Measurements from ENCODE around the gene NPPA. TPM values are rescaled to one million over a fixed set of nuclear protein-coding genes. Genes with fewer than 3 reads are reported as not detected.

NPPA gene
- total and polyA plus RNA-seq, 10 of the 15 experiments (the other 5 are each of a cell fraction or from before 2014, with no cell fraction given) = 0.31 to 0.39 TPM; not detected in 8

DNA sequence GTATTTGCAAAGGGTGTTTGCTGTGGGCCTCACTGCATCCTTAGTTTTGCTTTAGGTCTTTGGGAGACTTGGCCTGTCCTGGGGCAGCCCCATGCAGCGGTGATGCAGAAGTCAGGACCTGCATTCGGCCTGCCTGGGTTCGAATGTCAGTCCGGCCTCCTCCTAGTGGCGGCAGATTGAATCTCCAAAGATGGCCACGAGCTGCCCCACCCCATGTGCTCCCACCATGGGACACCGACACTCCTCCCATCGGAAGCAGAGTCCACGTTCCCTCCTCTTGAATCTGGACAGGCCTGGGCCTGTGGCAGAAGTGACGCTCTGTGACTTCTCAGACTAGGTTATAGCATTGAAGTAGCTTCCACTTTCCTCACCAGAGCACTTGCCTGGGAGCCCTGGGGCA is 27.5 kb upstream of the NPPA start:
- no peak overlapping the region for H3K9ac ChIP-seq (ENCODE audit: control insufficient read depth, insufficient read depth, low read length)
- no peak overlapping the region for H3K4me2 ChIP-seq (ENCODE audit: control insufficient read depth, insufficient read depth)
- H3K4me1 ChIP-seq (ENCODE audit: control insufficient read depth, insufficient read depth, low read length) = no peaks in the 10 kb centered on the region
- ChIA-PET CTCF (no interaction called here), SMC1A (ENCODE audit: uncharacterized antibody, unreplicated experiment) (no interaction called here), RAD21 (ENCODE audit: unreplicated experiment) (no interaction called here), POLR2A (no interaction called here)
- TF ChIP-seq ZNF24 (IDR thresholded peaks at IDR 0.05) (no peak), ZNF217 (IDR thresholded peaks at IDR 0.05) (no peak), PAX5 (IDR thresholded peaks at IDR 0.05; ENCODE audit: borderline replicate concordance, low read depth, low read length) (no peak), JUND (IDR thresholded peaks at IDR 0.05; ENCODE audit: low read depth, low read length) (no peak), NBN (IDR thresholded peaks at IDR 0.05) (no peak), STAT3 (IDR thresholded peaks at IDR 0.05; ENCODE audit: low read depth, low read length) (no peak), RAD21 (IDR thresholded peaks at IDR 0.05; ENCODE audit: insufficient read depth, low read depth, low read length) (no peak), BHLHE40 (IDR thresholded peaks at IDR 0.05; ENCODE audit: borderline replicate concordance in 1 of 2, low read depth in 2 of 2, low read length in 1 of 2) (no peak), POLR2AphosphoS5 (IDR thresholded peaks at IDR 0.05; ENCODE audit: low read length) (no peak), RB1 (IDR thresholded peaks at IDR 0.05; ENCODE audit: borderline replicate concordance) (no peak), REST (IDR thresholded peaks at IDR 0.05; ENCODE audit: low read depth, low read length) (no peak), LARP7 (IDR thresholded peaks at IDR 0.05) (no peak), RCOR1 (conservative IDR thresholded peaks at IDR 0.05; ENCODE audit: low read depth, low read length) (no peak)
- TF ChIP-seq, protein P1, sequence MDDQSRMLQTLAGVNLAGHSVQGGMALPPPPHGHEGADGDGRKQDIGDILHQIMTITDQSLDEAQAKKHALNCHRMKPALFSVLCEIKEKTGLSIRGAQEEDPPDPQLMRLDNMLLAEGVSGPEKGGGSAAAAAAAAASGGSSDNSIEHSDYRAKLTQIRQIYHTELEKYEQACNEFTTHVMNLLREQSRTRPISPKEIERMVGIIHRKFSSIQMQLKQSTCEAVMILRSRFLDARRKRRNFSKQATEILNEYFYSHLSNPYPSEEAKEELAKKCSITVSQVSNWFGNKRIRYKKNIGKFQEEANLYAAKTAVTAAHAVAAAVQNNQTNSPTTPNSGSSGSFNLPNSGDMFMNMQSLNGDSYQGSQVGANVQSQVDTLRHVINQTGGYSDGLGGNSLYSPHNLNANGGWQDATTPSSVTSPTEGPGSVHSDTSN (IDR thresholded peaks at IDR 0.05; ENCODE audit: insufficient replicate concordance, low read depth, low read length) = no peak
- TF ChIP-seq, protein P2, sequence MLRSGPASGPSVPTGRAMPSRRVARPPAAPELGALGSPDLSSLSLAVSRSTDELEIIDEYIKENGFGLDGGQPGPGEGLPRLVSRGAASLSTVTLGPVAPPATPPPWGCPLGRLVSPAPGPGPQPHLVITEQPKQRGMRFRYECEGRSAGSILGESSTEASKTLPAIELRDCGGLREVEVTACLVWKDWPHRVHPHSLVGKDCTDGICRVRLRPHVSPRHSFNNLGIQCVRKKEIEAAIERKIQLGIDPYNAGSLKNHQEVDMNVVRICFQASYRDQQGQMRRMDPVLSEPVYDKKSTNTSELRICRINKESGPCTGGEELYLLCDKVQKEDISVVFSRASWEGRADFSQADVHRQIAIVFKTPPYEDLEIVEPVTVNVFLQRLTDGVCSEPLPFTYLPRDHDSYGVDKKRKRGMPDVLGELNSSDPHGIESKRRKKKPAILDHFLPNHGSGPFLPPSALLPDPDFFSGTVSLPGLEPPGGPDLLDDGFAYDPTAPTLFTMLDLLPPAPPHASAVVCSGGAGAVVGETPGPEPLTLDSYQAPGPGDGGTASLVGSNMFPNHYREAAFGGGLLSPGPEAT (IDR thresholded peaks at IDR 0.05; ENCODE audit: low read depth) = no peak
- no peak overlapping the region for H3K27ac ChIP-seq (ENCODE audit: control insufficient read depth, insufficient read depth)
- H3K36me3 ChIP-seq (ENCODE audit: control insufficient read depth in 2 of 2, insufficient read depth in 2 of 2, low read length in 1 of 2) = no peaks in the 10 kb centered on the region
- ATAC-seq (no peak), DNase-seq (ENCODE audit: low read depth, low spot score) (no peak), FAIRE-seq (no peak)
- H3K4me3 ChIP-seq = no peak overlapping the region
- intact Hi-C loops (cut with micrococcal nuclease; ENCODE audit: unreplicated experiment) = no loop called here
- H3K79me2 ChIP-seq (ENCODE audit: control insufficient read depth, insufficient read depth, low read length) = no peaks in the 10 kb centered on the region
- H4K20me1 ChIP-seq (ENCODE audit: control insufficient read depth, insufficient read depth) = no peaks in the 10 kb centered on the region
- 46% methylated on average over 10 of the region's 10 CpGs for WGBS (ENCODE audit: insufficient coverage, insufficient replicate concordance, low lambda C conversion rate, missing lambda C conversion rate)
- no peak overlapping the region for H2AFZ ChIP-seq (ENCODE audit: control insufficient read depth, low read depth, low read length)
- peaks cover 0 to 1% of the 10 kb centered on the region in 2 experiments; a peak in 1 of 4 replicates for H3K27me3 ChIP-seq (replicated peaks in 1 of 2; ENCODE audit: control insufficient read depth in 2 of 2, insufficient read depth in 2 of 2, low read length in 1 of 2)
- BruUV-seq (replicated peaks) = no TSS peak
- in situ Hi-C loops (cut with MboI) = no loop called here
- no peaks in the 10 kb centered on the region for H3K9me3 ChIP-seq (replicated peaks; ENCODE audit: control insufficient read depth, insufficient read depth, low read length)

Measured in GM12878 (cell line).